CD4-positive, alpha-beta T cell (primary cell): ENCODE results near the gene PARP1. TPM values are rescaled to one million over a fixed set of nuclear protein-coding genes. Genes with fewer than 3 reads are reported as not detected.

Experiments used
- ATAC-seq: fragments of 200-7000 bp; cut with Tn5 transposase; one replicate; pipeline ENCODE4 v1.10.0; 2022; ENCODE audit warnings: mild to moderate bottlenecking; ENCODE audit not compliant: poor library complexity
- CTCF ChIA-PET: fragments of 350-600 bp; sonication (Branson Sonifier 250); formaldehyde crosslinking; loops from one replicate; lab custom pipeline; 2021; ENCODE audit warnings: antibody characterized with exemption, inconsistent platforms; lab: Charles Lee
- POLR2A ChIA-PET: fragments of 350-600 bp; sonication (Branson Sonifier 250); formaldehyde crosslinking; loops from one replicate; lab custom pipeline; 2021; ENCODE audit warnings: antibody characterized with exemption, inconsistent platforms; lab: Charles Lee
- DNase-seq, 14 experiments: peaks; one replicate each; pipeline ENCODE4 v3.0.0-alpha.2; 2013 to 2020; ENCODE audit warnings: mixed read lengths in 2 of 14
- H3K27ac ChIP-seq, 2 donors: one replicate each; pipeline versions ENCODE4 v1.5.1 to v1.7.0; 2013; ENCODE audit warnings: low read length in 2 of 2, low read depth in 1 of 2, mild to moderate bottlenecking in 1 of 2
- H3K27me3 ChIP-seq, 2 experiments: 1 replicate in 1 of 2; 2 replicates in 1 of 2; pipeline versions ENCODE4 v1.6.1 to v1.7.0; 2013; ENCODE audit warnings: low read length in 2 of 2, control low read depth in 1 of 2, mild to moderate bottlenecking in 1 of 2, moderate library complexity in 1 of 2; ENCODE audit not compliant: insufficient read depth in 2 of 2, control insufficient read depth in 1 of 2
- H3K36me3 ChIP-seq: one replicate; pipeline ENCODE4 v1.6.1; 2013; ENCODE audit warnings: low read length, control low read depth; ENCODE audit not compliant: insufficient read depth
- H3K4me1 ChIP-seq: one replicate; pipeline ENCODE4 v1.6.1; 2013; ENCODE audit warnings: low read length, control low read depth; ENCODE audit not compliant: insufficient read depth
- H3K4me3 ChIP-seq: one replicate; pipeline ENCODE4 v1.5.1; 2013; ENCODE audit warnings: mild to moderate bottlenecking, low read length, moderate library complexity
- H3K9me3 ChIP-seq, 2 experiments: 1 replicate in 1 of 2; 2 replicates in 1 of 2; pipeline versions ENCODE4 v1.6.1 to v1.7.0; 2013; ENCODE audit warnings: low read length in 2 of 2, mild to moderate bottlenecking in 2 of 2, control low read depth in 1 of 2, moderate library complexity in 1 of 2; ENCODE audit not compliant: control insufficient read depth in 1 of 2, insufficient read depth in 1 of 2
- H3K27ac Mint-ChIP-seq: one replicate; pipeline ENCODE4 v1.8.0; 2020; ENCODE audit warnings: mixed read lengths
- H3K27me3 Mint-ChIP-seq: one replicate; pipeline ENCODE4 v1.8.0; 2021; ENCODE audit warnings: mixed read lengths
- H3K36me3 Mint-ChIP-seq: one replicate; pipeline ENCODE4 v1.8.0; 2021; ENCODE audit warnings: low read depth, mixed read lengths
- H3K4me1 Mint-ChIP-seq: one replicate; pipeline ENCODE4 v1.8.0; 2021; ENCODE audit warnings: low read depth, mixed read lengths
- H3K4me3 Mint-ChIP-seq: one replicate; pipeline ENCODE4 v1.8.0; 2020; ENCODE audit warnings: mild to moderate bottlenecking, mixed read lengths
- H3K9me3 Mint-ChIP-seq: one replicate; pipeline ENCODE4 v1.8.0; 2020; ENCODE audit warnings: mixed read lengths
- CTCF ChIP-seq: fragments of 200-600 bp; IDR thresholded peaks from one replicate; pipeline ENCODE4 v1.8.0; 2022; ENCODE audit warnings: antibody characterized with exemption, mild to moderate bottlenecking
- intact Hi-C, 2 experiments: fragments of 100-400 bp; cut with DNase I in 1 of 2; cut with micrococcal nuclease in 1 of 2; formaldehyde crosslinking; loops; one replicate each; pipeline versions ENCODE4 v1.15.1 to v1.9.0; 2023 to 2025; cut with DNase I, micrococcal nuclease
- total RNA-seq, 174 experiments: library from RNA in 2 of 174; stranded (reverse) in 2 of 174; gene quantifications; one replicate each; pipeline ENCODE4 v1.2.3 and lab custom pipeline; 2021 to 2026

Gene PARP1
- total RNA-seq, 2 experiments from 2014 or later: 59.3 to 63.6 TPM

- Histone ChIP-seq H3K4me1 (peaks cover 51% of the 10 kb centered on the region), H3K9me3 (no peaks in the 10 kb centered on the region), H3K36me3 (peaks cover 16% of the 10 kb centered on the region), H3K27me3 (no peaks in the 10 kb centered on the region), H3K27ac (peak overlapping the region; percentile 14 to 48), H3K4me3 (peak overlapping the region; percentile 79)
- POLR2A ChIA-PET: interaction anchor here (0.6 to 6.3 kb wide), 13 partner anchors 16 to 657 kb away, joined by 3 to 102 read pairs (median 8); partner anchors contain the start of genes COQ8A, H3-3A, ITPKB and LIN9
- peak overlapping the region; percentile 98 for H3K4me3 Mint-ChIP-seq
- CTCF ChIA-PET: interaction anchor here (1.2 to 3.1 kb wide), 6 partner anchors 9 to 202 kb away, joined by 5 to 42 read pairs (median 8); no protein-coding TSS in a partner anchor
- no peaks in the 10 kb centered on the region for H3K9me3 Mint-ChIP-seq
- H3K36me3 Mint-ChIP-seq: peaks cover 50% of the 10 kb centered on the region
- DNase-seq: peak in 4 of 14 experiments; percentile 21 to 55 (median 50)
- H3K27me3 Mint-ChIP-seq: no peaks in the 10 kb centered on the region
- intact Hi-C loops: loop anchor here (2.0 to 10.0 kb wide), 5 partner anchors 18 to 404 kb away; partner anchors contain the start of gene LIN9 (in 1 of the 2)
- TF ChIP-seq CTCF: no peak
- ATAC-seq: peak; percentile 15
- H3K27ac Mint-ChIP-seq: peak overlapping the region; percentile 94
- H3K4me1 Mint-ChIP-seq: peaks cover 67% of the 10 kb centered on the region
Measured at GRCh38 chr1:226406401-226406881, 1.5 kb downstream of the PARP1 start.

GRCh38 chr1:226405411-226405988 is 2.4 kb downstream of the PARP1 start:
- no peak for TF ChIP-seq CTCF
- ChIA-PET CTCF (no interaction called here), POLR2A (interaction anchor here (1.2 to 6.3 kb wide), 4 partner anchors 17 to 534 kb away, joined by 3 to 102 read pairs (median 4); partner anchors contain the start of genes COQ8A and LIN9)
- Histone ChIP-seq H3K4me3 (peak overlapping the region; percentile 29), H3K9me3 (no peaks in the 10 kb centered on the region), H3K36me3 (peaks cover 25% of the 10 kb centered on the region), H3K27me3 (no peaks in the 10 kb centered on the region), H3K4me1 (peaks cover 58% of the 10 kb centered on the region), H3K27ac (no peak overlapping the region)
- peak overlapping the region; percentile 94 for H3K27ac Mint-ChIP-seq
- H3K4me1 Mint-ChIP-seq: peaks cover 77% of the 10 kb centered on the region
- peaks cover 59% of the 10 kb centered on the region for H3K36me3 Mint-ChIP-seq
- peak overlapping the region; percentile 98 for H3K4me3 Mint-ChIP-seq
- H3K9me3 Mint-ChIP-seq: no peaks in the 10 kb centered on the region
- no peaks in the 10 kb centered on the region for H3K27me3 Mint-ChIP-seq
- intact Hi-C loops: loop anchor here (5.0 to 10.0 kb wide), 4 partner anchors 37 to 403 kb away; partner anchors contain the start of gene LIN9 (in 1 of the 2)
- DNase-seq (peak in 5 of 14 experiments; percentile 13 to 45 (median 31)), ATAC-seq (no peak)

- H3K9me3 ChIP-seq: no peaks in the 10 kb centered on the region
- Mint-ChIP-seq H3K36me3 (peaks cover 65% of the 10 kb centered on the region), H3K27ac (peak overlapping the region; percentile 94), H3K27me3 (no peaks in the 10 kb centered on the region), H3K4me1 (peaks cover 82% of the 10 kb centered on the region), H3K9me3 (no peaks in the 10 kb centered on the region), H3K4me3 (peak overlapping the region; percentile 98)
- TF ChIP-seq CTCF: no peak
- peaks cover 32% of the 10 kb centered on the region for H3K36me3 ChIP-seq
- H3K4me3 ChIP-seq: no peak overlapping the region
- ATAC-seq: no peak
- H3K27ac ChIP-seq: no peak overlapping the region
- ChIA-PET CTCF (no interaction called here), POLR2A (interaction anchor here (0.7 to 6.3 kb wide), 5 partner anchors 18 to 535 kb away, joined by 3 to 102 read pairs (median 4); partner anchors contain the start of genes COQ8A and LIN9)
- intact Hi-C loops: loop anchor here (5.0 to 10.0 kb wide), 4 partner anchors 37 to 403 kb away; partner anchors contain the start of gene LIN9 (in 1 of the 2)
- DNase-seq: no peak
- H3K4me1 ChIP-seq: peaks cover 60% of the 10 kb centered on the region
- no peaks in the 10 kb centered on the region for H3K27me3 ChIP-seq
Measured at GRCh38 chr1:226404904-226405222, 3.0 kb downstream of the PARP1 start.
